Left forelimb (tissue), 1 donor: Measurements from ENCODE around the gene MYO3B.
"Not testable (repeated sequence)": the region's sequence is repeated elsewhere in the genome, so short reads cannot be mapped to it uniquely, and the experiment has no call there.

Experiments used
- DNase-seq: peaks from one replicate; pipeline ENCODE4 v3.0.0-alpha.2; 2018; ENCODE audit warnings: low spot score

MYO3B gene

GRCh38 chr2:170263728-170264521, 86.0 kb downstream of the MYO3B start:
- DNase-seq, result not testable (repeated sequence)

- no peak for DNase-seq
Observed at GRCh38 chr2:170264522-170264860, 86.5 kb downstream of the MYO3B start.

- no peak for DNase-seq
Observed at GRCh38 chr2:170264865-170265264, 86.9 kb downstream of the MYO3B start.

- no peak for DNase-seq
Observed at GRCh38 chr2:170265321-170265720, 87.4 kb downstream of the MYO3B start.

GRCh38 chr2:170266358-170266757, 88.4 kb downstream of the MYO3B start:
- no peak for DNase-seq

GRCh38 chr2:170267071-170267470, 89.1 kb downstream of the MYO3B start:
- DNase-seq, result no peak

- no peak for DNase-seq
Observed at GRCh38 chr2:170270278-170270864, 92.4 kb downstream of the MYO3B start.

GRCh38 chr2:170271340-170271739, 93.4 kb downstream of the MYO3B start:
- DNase-seq, result no peak

GRCh38 chr2:170276056-170276455, 98.1 kb downstream of the MYO3B start:
- DNase-seq, result no peak

- DNase-seq, result no peak
Observed at GRCh38 chr2:170276925-170277629, 99.1 kb downstream of the MYO3B start.

GRCh38 chr2:170277951-170278350, 100.0 kb downstream of the MYO3B start:
- DNase-seq, result no peak

- DNase-seq, result not testable (repeated sequence)
Observed at GRCh38 chr2:170279615-170280014, 101.7 kb downstream of the MYO3B start.

- no peak for DNase-seq
Observed at GRCh38 chr2:170282851-170283250, 104.9 kb downstream of the MYO3B start.

GRCh38 chr2:170284205-170284604, 106.3 kb downstream of the MYO3B start:
- no peak for DNase-seq

GRCh38 chr2:170288859-170289258, 110.9 kb downstream of the MYO3B start:
- no peak for DNase-seq

GRCh38 chr2:170291474-170291873, 113.5 kb downstream of the MYO3B start:
- DNase-seq, result no peak

GRCh38 chr2:170292415-170292814, 114.5 kb downstream of the MYO3B start:
- DNase-seq, result no peak

- no peak for DNase-seq
Observed at GRCh38 chr2:170297496-170297895, 119.5 kb downstream of the MYO3B start.

- DNase-seq, result no peak
Observed at GRCh38 chr2:170298115-170298514, 120.2 kb downstream of the MYO3B start.

GRCh38 chr2:170298861-170299429, 121.0 kb downstream of the MYO3B start:
- DNase-seq, result no peak

GRCh38 chr2:170300993-170301392, 123.0 kb downstream of the MYO3B start:
- no peak for DNase-seq

- DNase-seq, result no peak
Observed at GRCh38 chr2:170301626-170302025, 123.7 kb downstream of the MYO3B start.

- DNase-seq, result no peak
Observed at GRCh38 chr2:170305711-170306110, 127.8 kb downstream of the MYO3B start.
